ENCODE measurements around the gene FXN.

GRCh38 chr9:69035438-69036308 lies at the start of gene FXN:
- TF ChIP-seq CTCF (IDR thresholded peaks at IDR 0.05; ENCODE audit: insufficient read depth, low read length, poor library complexity, severe bottlenecking) (peak; percentile 96), EZH2phosphoT487 (conservative IDR thresholded peaks at IDR 0.05; ENCODE audit: low read length) (no peak)
